NCI-H1694 treated with DMSO at 0.1 percent for 48 hours (cell line): ENCODE data around the gene NDOR1.
"Not testable (repeated sequence)": the region's sequence is repeated elsewhere in the genome, so short reads cannot be mapped to it uniquely, and the experiment has no call there.

Source experiments
- DNase-seq: peaks from one replicate; lab custom pipeline; 2025; lab: John Stamatoyannopoulos, UW

NDOR1 gene

GRCh38 chr9:137244486-137245449, 39.3 kb downstream of the NDOR1 start:
- no peak for DNase-seq

DNA sequence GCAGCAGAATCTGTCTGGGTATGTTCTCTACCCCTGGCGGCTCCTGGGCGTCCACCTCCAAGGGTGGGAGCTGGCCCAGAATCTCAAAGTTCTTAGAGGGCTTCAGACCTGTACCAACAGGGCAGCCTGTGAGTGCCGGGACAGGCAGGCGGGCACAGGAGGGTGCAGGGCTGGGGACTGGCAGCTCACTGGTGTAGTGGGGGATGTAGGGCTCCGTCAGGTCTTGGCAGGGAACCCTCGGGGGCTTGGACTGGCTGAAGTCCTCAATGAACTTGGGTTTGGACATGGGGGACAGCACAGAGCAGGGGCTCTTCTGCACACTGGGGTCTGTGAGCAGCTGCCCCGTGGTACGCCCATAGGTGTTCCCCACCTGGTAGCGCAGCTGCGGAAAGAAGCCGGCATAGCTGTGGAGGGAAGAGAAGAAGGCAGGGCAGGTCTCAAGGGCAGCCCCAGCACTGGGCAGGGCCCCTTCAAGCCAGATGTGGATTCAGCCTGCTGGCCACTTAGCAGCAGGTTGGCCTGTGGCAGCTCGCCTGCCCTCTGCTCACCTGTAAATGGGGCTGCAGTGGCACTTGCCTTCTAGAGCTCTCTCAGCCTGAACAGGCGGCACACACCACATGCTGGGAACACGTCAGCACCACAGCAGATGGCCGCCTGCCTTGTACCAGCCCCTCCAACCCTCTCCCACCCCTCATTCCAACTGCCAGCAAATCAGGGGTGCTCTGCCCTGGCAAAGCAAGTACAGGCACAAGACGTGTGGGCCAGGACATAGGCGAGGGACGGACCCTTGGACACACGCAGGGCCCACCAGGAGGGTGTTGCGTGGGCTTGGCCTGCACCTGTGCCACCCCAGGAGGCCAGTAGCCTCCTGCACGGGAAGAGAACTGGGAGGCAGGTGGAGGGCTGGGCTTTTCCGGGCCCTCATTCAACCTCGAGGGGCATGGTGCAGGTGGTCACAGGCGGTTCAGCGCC, 40.2 kb downstream of the NDOR1 start:
- DNase-seq = peak; percentile 43

- no peak for DNase-seq
Observed at GRCh38 chr9:137247135-137247915, 41.8 kb downstream of the NDOR1 start.

- DNase-seq = no peak
Observed at GRCh38 chr9:137247916-137248175, 42.3 kb downstream of the NDOR1 start.

DNA sequence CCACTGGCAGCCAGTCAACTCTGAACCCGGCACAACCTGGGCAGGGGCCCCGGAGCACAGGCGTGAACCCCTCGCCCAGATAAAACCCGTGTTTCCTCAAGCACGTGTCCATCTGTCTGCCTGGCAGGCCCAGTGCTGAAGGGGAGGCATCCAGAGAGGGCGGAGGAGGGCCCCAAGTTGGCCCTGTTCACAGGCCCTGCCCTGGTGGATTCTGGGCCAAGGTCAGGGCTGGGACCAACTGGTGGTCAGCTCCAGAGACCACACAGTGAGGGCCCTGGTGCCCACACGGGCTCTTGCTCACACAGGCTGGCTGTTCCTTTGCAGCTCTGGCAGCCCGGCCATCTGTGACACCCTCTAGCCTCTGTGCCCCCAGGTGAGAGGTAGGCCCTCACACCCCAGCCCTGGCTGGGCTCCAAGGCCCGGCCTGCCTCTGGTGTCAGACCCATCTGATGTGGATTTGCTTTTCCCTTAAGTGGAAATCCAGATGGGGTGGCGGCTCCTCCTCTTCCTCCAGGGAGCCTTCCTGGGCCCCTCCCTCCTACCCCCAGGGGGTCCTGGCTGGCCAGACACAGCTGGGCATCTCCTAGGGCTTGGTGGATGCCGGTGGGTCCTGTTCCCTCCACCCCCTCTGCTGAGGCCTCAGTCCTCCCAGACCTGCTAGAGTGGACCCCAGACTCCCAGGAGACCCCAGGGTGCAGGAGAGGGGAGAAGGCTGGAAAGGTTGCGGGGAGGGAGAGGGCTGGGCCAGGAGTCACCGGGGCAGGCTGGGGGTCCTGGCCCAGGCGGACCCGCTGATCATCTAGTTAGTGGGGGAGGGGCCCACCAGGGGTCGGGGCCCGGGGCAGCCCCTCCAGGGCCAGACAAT, 45.1 kb downstream of the NDOR1 start:
- DNase-seq = no peak

DNA sequence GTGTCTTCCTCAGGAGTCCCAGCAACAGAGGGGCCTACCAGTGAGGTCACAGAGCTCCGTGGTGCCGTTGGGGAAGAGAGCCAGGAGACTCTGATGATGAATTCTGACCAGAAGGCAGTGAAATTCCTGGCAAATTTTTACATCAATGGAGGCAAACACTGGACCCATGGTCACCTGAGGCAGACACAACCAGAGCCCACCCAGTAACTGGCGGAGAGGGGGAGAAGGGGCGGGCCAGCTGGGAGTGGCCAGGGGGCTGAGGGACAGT, 45.6 kb downstream of the NDOR1 start, which contains the start of gene STPG3:
STPG3 (plus strand) TSS at position 93 of the 268 bp plus-strand sequence; CDS start at position 94, 1 bp downstream.
- no peak for DNase-seq

DNA sequence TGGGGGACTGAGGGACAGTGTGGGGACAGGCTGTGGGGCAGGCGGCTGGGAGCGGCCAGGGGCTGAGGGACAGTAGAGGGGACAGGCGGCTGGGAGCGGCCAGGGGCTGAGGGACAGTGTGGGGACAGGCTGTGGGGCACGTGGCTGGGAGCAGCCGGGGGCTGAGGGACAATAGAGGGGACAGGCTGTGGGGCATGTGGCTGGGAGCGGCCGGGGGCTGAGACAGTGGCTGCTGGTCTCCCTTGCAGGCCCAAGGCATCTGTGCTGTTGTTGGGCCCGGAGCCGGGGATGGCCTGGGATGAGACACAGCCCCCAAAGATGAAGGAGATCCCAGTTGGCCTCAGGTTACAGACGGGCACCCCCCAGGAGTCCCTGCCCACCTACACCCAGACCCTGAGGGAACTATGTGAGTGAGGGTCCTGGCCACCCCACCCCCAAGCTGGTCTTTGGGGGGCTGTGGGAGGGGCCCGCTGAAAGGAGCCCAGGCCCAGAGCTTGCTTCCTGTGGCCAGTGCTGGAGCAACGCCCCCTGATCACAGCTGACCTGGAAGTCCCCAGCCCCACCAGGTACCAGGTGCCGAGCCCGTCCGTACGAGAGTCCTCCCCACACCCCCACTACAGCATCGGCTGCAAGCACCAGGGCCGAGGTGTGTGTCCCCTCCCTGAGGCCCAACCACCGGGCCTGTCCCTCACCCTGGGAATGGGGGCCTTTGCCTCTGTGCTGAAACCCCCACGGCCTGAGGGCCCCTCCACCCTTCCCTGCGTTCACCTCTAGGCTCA, 46.2 kb downstream of the NDOR1 start:
- no peak for DNase-seq

- no peak for DNase-seq
Observed at GRCh38 chr9:137252555-137253506, 47.3 kb downstream of the NDOR1 start.

GRCh38 chr9:137253717-137254623, 48.5 kb downstream of the NDOR1 start:
- no peak for DNase-seq

DNA sequence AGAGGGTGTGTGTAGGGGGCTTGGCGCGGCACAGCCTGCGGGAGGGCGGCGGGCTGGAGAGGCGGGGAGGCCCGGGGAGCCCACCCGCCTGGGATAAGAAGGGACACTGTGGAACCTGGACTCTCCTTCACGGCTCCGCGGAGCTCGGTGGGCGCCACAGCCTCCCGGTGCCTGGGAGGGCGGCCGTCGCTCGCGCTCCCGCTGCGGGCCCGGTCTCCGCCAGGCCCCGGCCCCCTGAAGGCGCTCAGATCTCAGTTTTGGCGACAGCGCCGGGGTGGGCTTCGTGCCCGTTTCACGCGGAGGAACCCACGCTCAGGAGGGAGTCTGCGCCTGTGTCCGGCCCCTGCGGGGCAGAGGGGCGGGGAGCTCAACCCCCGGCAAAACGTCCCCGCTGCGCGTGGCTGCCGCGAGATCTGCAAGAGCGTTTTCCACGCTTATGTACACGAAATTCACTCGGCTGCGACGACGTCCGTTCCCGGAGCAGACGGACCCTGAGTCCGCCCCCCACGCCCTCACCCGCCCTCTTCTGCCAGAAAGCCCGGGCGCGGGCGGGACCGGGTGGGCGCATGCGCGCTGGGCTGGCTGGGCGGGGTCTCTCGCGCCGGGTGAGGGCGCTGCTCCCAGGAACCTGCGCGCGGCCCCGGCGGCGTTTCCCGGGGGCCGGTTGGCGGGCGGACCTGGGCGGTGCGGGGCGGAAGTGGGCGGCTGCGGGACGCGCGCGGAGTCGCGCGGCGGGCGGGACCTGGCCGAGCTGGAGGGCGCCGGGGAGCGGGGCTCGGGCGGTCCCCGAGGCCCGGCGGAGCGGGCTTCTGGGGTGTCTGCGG, 49.3 kb downstream of the NDOR1 start, which contains the start of gene NELFB:
NELFB (plus strand) TSS at position 704 of the 824 bp plus-strand sequence.
- DNase-seq = peak; percentile 43

- no peak for DNase-seq
Observed at GRCh38 chr9:137255448-137256114, 50.1 kb downstream of the NDOR1 start.

DNA sequence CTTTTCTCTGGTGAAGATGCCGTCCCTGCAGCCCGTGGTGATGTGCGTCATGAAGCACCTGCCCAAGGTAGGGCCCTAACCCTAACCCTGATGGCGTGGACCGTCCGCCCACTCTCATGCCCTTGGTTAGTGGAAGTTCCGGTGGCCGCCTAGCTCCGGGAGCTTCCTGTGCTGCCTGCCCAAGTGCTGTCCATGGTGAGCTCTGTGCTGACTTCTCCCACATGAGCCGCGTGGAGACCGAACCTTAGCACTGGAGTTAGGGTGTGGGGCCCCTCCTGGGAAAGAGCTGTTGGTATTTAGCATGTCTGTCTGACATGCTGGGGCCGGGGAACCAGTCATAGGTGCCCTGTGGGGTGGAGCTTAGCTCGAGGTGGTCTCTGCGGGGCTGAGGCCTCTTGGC, 50.9 kb downstream of the NDOR1 start:
- no peak for DNase-seq

DNA sequence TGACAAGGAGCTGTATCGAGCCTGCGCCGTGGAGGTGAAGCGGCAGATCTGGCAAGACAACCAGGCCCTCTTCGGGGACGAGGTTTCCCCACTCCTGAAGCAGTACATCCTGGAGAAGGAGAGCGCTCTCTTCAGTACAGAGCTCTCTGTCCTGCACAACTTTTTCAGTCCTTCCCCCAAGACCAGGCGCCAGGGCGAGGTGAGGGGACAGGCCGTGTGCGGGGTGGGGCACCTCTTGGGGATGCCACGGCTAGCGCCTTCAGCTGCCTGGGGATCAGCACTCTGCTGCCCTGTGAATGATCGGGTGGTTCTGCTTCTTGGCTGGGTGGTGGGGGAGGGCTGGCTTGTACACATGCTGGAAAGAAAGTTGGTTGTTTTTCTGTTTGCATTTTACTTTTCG, 51.4 kb downstream of the NDOR1 start:
- DNase-seq = no peak

DNA sequence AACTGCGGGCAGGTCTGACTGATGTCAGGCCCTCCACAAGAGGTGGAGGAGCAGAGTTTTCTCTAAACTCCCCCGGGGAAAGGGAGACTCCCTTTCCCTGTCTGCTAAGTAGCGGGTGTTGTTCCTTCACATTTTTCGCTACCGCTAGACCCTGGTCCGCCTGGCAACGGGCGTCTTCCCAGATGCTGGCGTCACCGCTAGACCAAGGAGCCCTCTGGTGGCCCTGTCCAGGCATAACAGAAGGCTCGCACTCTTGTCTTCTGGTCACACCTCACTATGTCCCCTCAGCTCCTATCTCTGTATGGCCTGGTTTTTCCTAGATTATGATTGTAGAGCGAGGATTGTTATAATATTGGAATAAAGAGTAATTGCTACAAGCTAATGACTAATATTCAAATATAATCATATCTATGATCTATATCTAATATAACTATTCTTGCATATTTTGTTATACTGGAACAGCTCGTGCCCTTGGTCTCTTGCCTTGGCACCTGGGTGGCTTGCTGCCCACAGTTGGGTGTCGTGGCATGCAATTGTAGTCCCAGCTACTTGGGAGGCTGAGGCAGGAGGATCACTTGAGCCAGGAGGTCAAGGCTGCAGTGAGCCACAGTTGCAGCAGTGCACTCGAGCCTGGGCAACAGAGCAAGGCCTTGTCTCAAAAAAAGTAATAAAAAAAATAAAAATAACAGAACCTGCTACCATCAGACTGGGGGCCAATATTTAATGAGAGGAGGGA, 56.8 kb downstream of the NDOR1 start:
- DNase-seq = not testable (repeated sequence)

DNA sequence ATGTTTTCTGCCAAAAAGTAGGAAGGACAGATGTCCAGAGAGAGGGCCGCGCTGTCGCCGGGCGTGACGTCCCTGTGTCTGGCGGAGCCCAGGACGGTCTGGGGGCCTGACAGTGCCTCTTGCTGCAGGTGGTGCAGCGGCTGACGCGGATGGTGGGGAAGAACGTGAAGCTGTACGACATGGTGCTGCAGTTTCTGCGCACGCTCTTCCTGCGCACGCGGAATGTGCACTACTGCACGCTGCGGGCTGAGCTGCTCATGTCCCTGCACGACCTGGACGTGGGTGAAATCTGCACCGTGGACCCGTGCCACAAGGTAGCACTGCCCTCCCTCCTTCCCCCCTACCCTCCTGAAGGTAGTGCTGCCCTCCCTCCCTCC, 57.4 kb downstream of the NDOR1 start:
- DNase-seq = no peak

DNA sequence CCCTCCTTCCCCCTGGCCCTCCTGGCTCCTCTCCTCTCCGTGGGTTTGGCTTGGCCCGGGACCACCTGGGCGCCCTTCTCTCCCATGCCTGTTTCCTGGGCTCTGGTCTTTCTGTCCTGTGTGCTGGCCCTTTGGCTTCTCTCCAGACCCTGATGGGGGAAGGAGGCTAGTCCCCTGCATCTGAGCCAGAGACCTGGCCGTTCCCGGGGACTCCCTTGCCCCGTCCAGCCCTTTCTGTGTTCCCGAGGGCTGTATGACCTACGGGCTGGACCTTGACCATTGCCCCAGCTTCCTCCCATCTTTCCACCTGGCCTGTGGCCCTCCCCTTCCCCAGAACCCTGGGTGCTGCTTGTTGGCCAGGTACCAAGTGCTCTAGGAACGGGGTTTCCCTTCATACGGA, 58.0 kb downstream of the NDOR1 start:
- DNase-seq = no peak
